Spleen (tissue), 7 donors: ENCODE results near the gene GCSH.

Source experiments
- CTCF ChIP-seq, 11 experiments: fragments of 200-600 bp in 7 of 11; fragments of 450-650 bp in 4 of 11; sonication (generic) in 4 of 11; IDR thresholded peaks in 8 of 11; conservative IDR thresholded peaks in 3 of 11; 1 replicate in 7 of 11; 2 replicates in 4 of 11; pipeline versions ENCODE4 v1.4.0 to v1.8.0; 2016 to 2021; ENCODE audit warnings: antibody characterized with exemption in 11 of 11, inconsistent platforms in 4 of 11, mild to moderate bottlenecking in 1 of 11
- POLR2A ChIP-seq, 3 donors: fragments of 450-650 bp; IDR thresholded peaks; one replicate each; pipeline ENCODE4 v1.5.1; 2017; ENCODE audit warnings: antibody characterized with exemption in 3 of 3, mild to moderate bottlenecking in 1 of 3
- donor health status: DM: no; HTN: no; CAD: no; lungs with moderate emphysema.
- donor health status: DM: no; HTN: no; CAD: no.
- donor health status: DM: no; HTN: no; CAD: no.

- TF ChIP-seq CTCF (IDR thresholded peaks at IDR 0.05 in 8 of 11, conservative IDR thresholded peaks at IDR 0.05 in 3 of 11) (no peak), POLR2A (IDR thresholded peaks at IDR 0.05) (no peak)
These were observed 16.0 kb downstream of the GCSH start for GRCh38 chr16:81080233-81080632.
